ENCODE measurements around the gene DGKI. TPM values are rescaled to one million over a fixed set of nuclear protein-coding genes. Genes with fewer than 3 reads are reported as not detected.

DGKI gene
- total RNA-seq, 1 experiment from 2014 or later, result not detected

GRCh38 chr7:137685433-137686164 lies 161.2 kb downstream of the DGKI start:
- TF ChIP-seq, protein P1, sequence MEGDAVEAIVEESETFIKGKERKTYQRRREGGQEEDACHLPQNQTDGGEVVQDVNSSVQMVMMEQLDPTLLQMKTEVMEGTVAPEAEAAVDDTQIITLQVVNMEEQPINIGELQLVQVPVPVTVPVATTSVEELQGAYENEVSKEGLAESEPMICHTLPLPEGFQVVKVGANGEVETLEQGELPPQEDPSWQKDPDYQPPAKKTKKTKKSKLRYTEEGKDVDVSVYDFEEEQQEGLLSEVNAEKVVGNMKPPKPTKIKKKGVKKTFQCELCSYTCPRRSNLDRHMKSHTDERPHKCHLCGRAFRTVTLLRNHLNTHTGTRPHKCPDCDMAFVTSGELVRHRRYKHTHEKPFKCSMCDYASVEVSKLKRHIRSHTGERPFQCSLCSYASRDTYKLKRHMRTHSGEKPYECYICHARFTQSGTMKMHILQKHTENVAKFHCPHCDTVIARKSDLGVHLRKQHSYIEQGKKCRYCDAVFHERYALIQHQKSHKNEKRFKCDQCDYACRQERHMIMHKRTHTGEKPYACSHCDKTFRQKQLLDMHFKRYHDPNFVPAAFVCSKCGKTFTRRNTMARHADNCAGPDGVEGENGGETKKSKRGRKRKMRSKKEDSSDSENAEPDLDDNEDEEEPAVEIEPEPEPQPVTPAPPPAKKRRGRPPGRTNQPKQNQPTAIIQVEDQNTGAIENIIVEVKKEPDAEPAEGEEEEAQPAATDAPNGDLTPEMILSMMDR (IDR thresholded peaks at IDR 0.05), result no peak
- TF ChIP-seq TCF7L2 (IDR thresholded peaks at IDR 0.05; ENCODE audit: low read depth, low read length), result no peak
- TF ChIP-seq POLR2AphosphoS5 (IDR thresholded peaks at IDR 0.05; ENCODE audit: low read depth, low read length), result no peak
- TF ChIP-seq, protein P2, sequence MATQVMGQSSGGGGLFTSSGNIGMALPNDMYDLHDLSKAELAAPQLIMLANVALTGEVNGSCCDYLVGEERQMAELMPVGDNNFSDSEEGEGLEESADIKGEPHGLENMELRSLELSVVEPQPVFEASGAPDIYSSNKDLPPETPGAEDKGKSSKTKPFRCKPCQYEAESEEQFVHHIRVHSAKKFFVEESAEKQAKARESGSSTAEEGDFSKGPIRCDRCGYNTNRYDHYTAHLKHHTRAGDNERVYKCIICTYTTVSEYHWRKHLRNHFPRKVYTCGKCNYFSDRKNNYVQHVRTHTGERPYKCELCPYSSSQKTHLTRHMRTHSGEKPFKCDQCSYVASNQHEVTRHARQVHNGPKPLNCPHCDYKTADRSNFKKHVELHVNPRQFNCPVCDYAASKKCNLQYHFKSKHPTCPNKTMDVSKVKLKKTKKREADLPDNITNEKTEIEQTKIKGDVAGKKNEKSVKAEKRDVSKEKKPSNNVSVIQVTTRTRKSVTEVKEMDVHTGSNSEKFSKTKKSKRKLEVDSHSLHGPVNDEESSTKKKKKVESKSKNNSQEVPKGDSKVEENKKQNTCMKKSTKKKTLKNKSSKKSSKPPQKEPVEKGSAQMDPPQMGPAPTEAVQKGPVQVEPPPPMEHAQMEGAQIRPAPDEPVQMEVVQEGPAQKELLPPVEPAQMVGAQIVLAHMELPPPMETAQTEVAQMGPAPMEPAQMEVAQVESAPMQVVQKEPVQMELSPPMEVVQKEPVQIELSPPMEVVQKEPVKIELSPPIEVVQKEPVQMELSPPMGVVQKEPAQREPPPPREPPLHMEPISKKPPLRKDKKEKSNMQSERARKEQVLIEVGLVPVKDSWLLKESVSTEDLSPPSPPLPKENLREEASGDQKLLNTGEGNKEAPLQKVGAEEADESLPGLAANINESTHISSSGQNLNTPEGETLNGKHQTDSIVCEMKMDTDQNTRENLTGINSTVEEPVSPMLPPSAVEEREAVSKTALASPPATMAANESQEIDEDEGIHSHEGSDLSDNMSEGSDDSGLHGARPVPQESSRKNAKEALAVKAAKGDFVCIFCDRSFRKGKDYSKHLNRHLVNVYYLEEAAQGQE (IDR thresholded peaks at IDR 0.05; ENCODE audit: insufficient read depth in 1 of 2, low read depth in 2 of 2, low read length in 1 of 2), result no peak
- no peak for TF ChIP-seq SIN3A (IDR thresholded peaks at IDR 0.05; ENCODE audit: borderline replicate concordance, insufficient read depth, low read depth, low read length)
- BruUV-seq (replicated peaks), result no TSS peak
- H3K4me3 ChIP-seq (ENCODE audit: low read depth in 2 of 2, low read length in 2 of 2), result no peak overlapping the region
- intact Hi-C loops (cut with micrococcal nuclease; ENCODE audit: unreplicated experiment) (no loop called here), in situ Hi-C loops (cut with HindIII; ENCODE audit: low pct_unique_long_range_greater_than_20kb, low sequenced_read_pairs) (no loop called here)
- peaks cover 5% of the 10 kb centered on the region for H3K27me3 ChIP-seq (ENCODE audit: control insufficient read depth, insufficient read depth, low read length)
- H3K9me3 ChIP-seq (ENCODE audit: control insufficient read depth, insufficient read depth, low read depth, low read length), result no peaks in the 10 kb centered on the region
- ATAC-seq (no peak), DNase-seq (ENCODE audit: low read depth, low spot score) (no peak)
- CTCF ChIA-PET, result no interaction called here
- no peaks in the 10 kb centered on the region for H3K4me1 ChIP-seq (ENCODE audit: control insufficient read depth, insufficient read depth, low read length)
- H3K27ac ChIP-seq (ENCODE audit: low read length), result no peak overlapping the region
- POLR2A ChIA-PET, result no interaction called here
- H3K36me3 ChIP-seq (ENCODE audit: control insufficient read depth, insufficient read depth, low read length), result no peaks in the 10 kb centered on the region

DNA sequence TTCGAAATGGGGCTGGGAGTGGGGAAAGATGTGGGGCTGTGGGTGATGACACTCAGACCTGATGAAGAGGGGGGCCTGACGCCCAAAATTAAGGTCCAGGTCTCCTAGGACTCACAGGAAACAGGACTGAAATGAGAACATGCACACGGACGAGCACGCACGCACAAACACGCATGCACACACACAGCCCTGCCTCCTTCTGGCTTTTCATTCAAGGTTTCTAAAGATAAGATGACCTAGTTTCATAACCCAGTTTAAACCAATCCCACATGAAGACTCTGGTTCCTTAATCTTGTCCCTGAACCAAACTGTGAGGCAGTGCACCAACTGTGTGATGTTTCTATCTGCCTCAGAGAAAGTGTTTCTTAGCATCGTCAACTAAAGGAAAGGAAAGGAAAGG lies 162.0 kb downstream of the DGKI start:
- intact Hi-C loops (cut with micrococcal nuclease; ENCODE audit: unreplicated experiment) (no loop called here), in situ Hi-C loops (cut with HindIII; ENCODE audit: low pct_unique_long_range_greater_than_20kb, low sequenced_read_pairs) (no loop called here)
- Histone ChIP-seq H3K27ac (ENCODE audit: low read length) (no peak overlapping the region), H3K4me3 (ENCODE audit: low read depth in 2 of 2, low read length in 2 of 2) (no peak overlapping the region), H3K36me3 (ENCODE audit: control insufficient read depth, insufficient read depth, low read length) (no peaks in the 10 kb centered on the region), H3K27me3 (ENCODE audit: control insufficient read depth, insufficient read depth, low read length) (peaks cover 5% of the 10 kb centered on the region), H3K9me3 (ENCODE audit: control insufficient read depth, insufficient read depth, low read depth, low read length) (no peaks in the 10 kb centered on the region), H3K4me1 (ENCODE audit: control insufficient read depth, insufficient read depth, low read length) (no peaks in the 10 kb centered on the region)
- ChIA-PET CTCF (no interaction called here), POLR2A (no interaction called here)
- ATAC-seq, result no peak
- BruUV-seq (replicated peaks), result no TSS peak
- no peak for DNase-seq (ENCODE audit: low read depth, low spot score)
- TF ChIP-seq SIN3A (IDR thresholded peaks at IDR 0.05; ENCODE audit: borderline replicate concordance, insufficient read depth, low read depth, low read length), result no peak
- TF ChIP-seq, protein P2 (IDR thresholded peaks at IDR 0.05; ENCODE audit: insufficient read depth in 1 of 2, low read depth in 2 of 2, low read length in 1 of 2), result no peak
- TF ChIP-seq POLR2AphosphoS5 (IDR thresholded peaks at IDR 0.05; ENCODE audit: low read depth, low read length), result no peak
- TF ChIP-seq, protein P1 (IDR thresholded peaks at IDR 0.05), result no peak
- no peak for TF ChIP-seq TCF7L2 (IDR thresholded peaks at IDR 0.05; ENCODE audit: low read depth, low read length)
